ENCODE measurements around the gene TBX2. TPM values are rescaled to one million over a fixed set of nuclear protein-coding genes. Genes with fewer than 3 reads are reported as not detected.

The TBX2 gene
- total and polyA plus RNA-seq, 2 of the 13 experiments (the other 11 are each of a cell fraction or from before 2014, with no cell fraction given) = 2.8 to 15.3 TPM

- 0 out of 2 replicates have a peak, but pooled peaks have one; percentile 60 for TF ChIP-seq NFAT5 (CRISPR knock-in tag; IDR thresholded peaks at IDR 0.05)
- TF ChIP-seq DR1 (CRISPR knock-in tag; IDR thresholded peaks at IDR 0.05) = no peak; the same call in 1 of the 2 replicates
- TF ChIP-seq ZNF546 (CRISPR knock-in tag; conservative IDR thresholded peaks at IDR 0.05) = no peak
- TF ChIP-seq ZNF496 (CRISPR knock-in tag; IDR thresholded peaks at IDR 0.05; ENCODE audit: insufficient replicate concordance) = no peak
- TF ChIP-seq NPAS2 (CRISPR knock-in tag; IDR thresholded peaks at IDR 0.05; ENCODE audit: borderline replicate concordance) = no peak
- peak; percentile 56; the same call in 1 of the 2 replicates for TF ChIP-seq ZNF800 (CRISPR knock-in tag; IDR thresholded peaks at IDR 0.05)
- no peak for TF ChIP-seq ZNF333 (CRISPR knock-in tag; IDR thresholded peaks at IDR 0.05; ENCODE audit: borderline replicate concordance)
- peak; percentile 80 for TF ChIP-seq IRX3 (CRISPR knock-in tag; IDR thresholded peaks at IDR 0.05; ENCODE audit: borderline replicate concordance, low read depth)
- no peak for TF ChIP-seq NONO (IDR thresholded peaks at IDR 0.05)
- TF ChIP-seq NONO (CRISPR knock-in tag; conservative IDR thresholded peaks at IDR 0.05) = no peak
- TF ChIP-seq ZNF772 (CRISPR knock-in tag; IDR thresholded peaks at IDR 0.05) = no peak
- TF ChIP-seq ZNF512 (CRISPR knock-in tag; IDR thresholded peaks at IDR 0.05) = no peak
- no peak for TF ChIP-seq ZNF24 (IDR thresholded peaks at IDR 0.05)
- TF ChIP-seq YY1 (IDR thresholded peaks at IDR 0.05; ENCODE audit: insufficient read depth, insufficient replicate concordance, low read depth, low read length) = peak; percentile 75
- TF ChIP-seq FOXA3 (CRISPR knock-in tag; IDR thresholded peaks at IDR 0.05) = no peak
- TF ChIP-seq TFAP4 (IDR thresholded peaks at IDR 0.05; ENCODE audit: borderline replicate concordance, low read depth) = no peak
- TF ChIP-seq POLR2G (IDR thresholded peaks at IDR 0.05; ENCODE audit: low read depth, low read length) = peak; percentile 74
- no peak for TF ChIP-seq ISL2 (CRISPR knock-in tag; IDR thresholded peaks at IDR 0.05)
- no peak for TF ChIP-seq ZNF614 (CRISPR knock-in tag; IDR thresholded peaks at IDR 0.05; ENCODE audit: borderline replicate concordance)
- no peak for TF ChIP-seq ZFP36 (IDR thresholded peaks at IDR 0.05; ENCODE audit: borderline replicate concordance, low read depth, low read length, partially characterized antibody)
These were observed 9.9 kb downstream of the TBX2 start (continued) for GRCh38 chr17:61409301-61410112.
